Sigmoid colon (tissue), 7 donors: ENCODE results near the gene SFMBT2. TPM values are rescaled to one million over a fixed set of nuclear protein-coding genes. Genes with fewer than 3 reads are reported as not detected.

Experiments used
- DNase-seq: peaks from one replicate; pipeline ENCODE4 v3.0.0-alpha.2; 2019
- H3K27ac ChIP-seq, 4 donors: fragments of 200-600 bp; sonication (generic); one replicate each; pipeline ENCODE4 v1.5.1; 2016 to 2019; ENCODE audit warnings: mild to moderate bottlenecking in 1 of 4
- H3K27me3 ChIP-seq, 3 donors: fragments of 200-600 bp; sonication (generic); one replicate each; pipeline ENCODE4 v1.5.1; 2019; ENCODE audit warnings: mild to moderate bottlenecking in 1 of 3
- H3K36me3 ChIP-seq, 4 donors: fragments of 200-600 bp; sonication (generic); one replicate each; pipeline ENCODE4 v1.5.1; 2016 to 2019
- H3K4me1 ChIP-seq, 4 donors: fragments of 200-600 bp; sonication (generic); one replicate each; pipeline ENCODE4 v1.5.1; 2017 to 2019
- H3K4me3 ChIP-seq, 4 donors: fragments of 200-600 bp; sonication (generic); one replicate each; pipeline ENCODE4 v1.5.1; 2017 to 2019; ENCODE audit warnings: mild to moderate bottlenecking in 2 of 4, moderate library complexity in 1 of 4
- H3K9me3 ChIP-seq, 4 donors: fragments of 200-600 bp in 3 of 4; sonication (generic) in 3 of 4; one replicate each; pipeline versions ENCODE4 v1.5.1 to v1.6.1; 2013 to 2019
- EP300 ChIP-seq, 4 donors: sonication (generic); formaldehyde crosslinking; IDR thresholded peaks; one replicate each; pipeline ENCODE4 v1.6.1; 2017; ENCODE audit warnings: antibody characterized with exemption in 4 of 4
- POLR2A ChIP-seq, 2 donors: fragments of 450-650 bp; IDR thresholded peaks; one replicate each; pipeline ENCODE4 v1.6.1; 2016; ENCODE audit warnings: antibody characterized with exemption in 2 of 2, mild to moderate bottlenecking in 2 of 2, moderate library complexity in 2 of 2
- POLR2AphosphoS5 ChIP-seq, 4 donors: sonication (generic); formaldehyde crosslinking; IDR thresholded peaks; one replicate each; pipeline ENCODE4 v1.6.1; 2017; ENCODE audit warnings: antibody characterized with exemption in 4 of 4
- WGBS, 2 donors: extraction: QIAGEN DNeasy Blood & Tissue Kit; methylation state at CpG; one replicate each; pipeline ENCODE4 v1.1.7; 2013; 5-methylcytosine and 5-hydroxymethylcytosine counted together
- intact Hi-C: fragments of 100-400 bp; cut with DNase I; formaldehyde crosslinking; loops from one replicate; pipeline ENCODE4 v1.15.1; 2023
- polyA plus RNA-seq, 3 donors: library from polyadenylated mRNA; stranded (reverse); fragments of 200-250 nt; gene quantifications; one replicate each; pipeline ENCODE4 v1.2.3, GENCODE V29; 2013
- total RNA-seq, 4 donors: library from RNA; depleted of rRNA; stranded (reverse); fragments of >200 nt; gene quantifications; one replicate each; pipeline ENCODE4 v1.1.0, GENCODE V29; 2016
- TF ChIP-seq, protein P1 (sequence below), 4 experiments: fragments of 450-650 bp in 3 of 4; fragments of 200-600 bp in 1 of 4; IDR thresholded peaks; one replicate each; pipeline ENCODE4 v1.5.1; 2016 to 2019; ENCODE audit warnings: antibody characterized with exemption in 4 of 4, mild to moderate bottlenecking in 3 of 4, moderate library complexity in 2 of 4
- donor health status: healthy with polysubstance abuse.
- donor health status: Bipolar disorder and iron deficiency.
- donor health status: healthy.

Gene SFMBT2
- total and polyA plus RNA-seq, 7 donors, result 0.60 to 6.4 (median 4.2) TPM

DNA sequence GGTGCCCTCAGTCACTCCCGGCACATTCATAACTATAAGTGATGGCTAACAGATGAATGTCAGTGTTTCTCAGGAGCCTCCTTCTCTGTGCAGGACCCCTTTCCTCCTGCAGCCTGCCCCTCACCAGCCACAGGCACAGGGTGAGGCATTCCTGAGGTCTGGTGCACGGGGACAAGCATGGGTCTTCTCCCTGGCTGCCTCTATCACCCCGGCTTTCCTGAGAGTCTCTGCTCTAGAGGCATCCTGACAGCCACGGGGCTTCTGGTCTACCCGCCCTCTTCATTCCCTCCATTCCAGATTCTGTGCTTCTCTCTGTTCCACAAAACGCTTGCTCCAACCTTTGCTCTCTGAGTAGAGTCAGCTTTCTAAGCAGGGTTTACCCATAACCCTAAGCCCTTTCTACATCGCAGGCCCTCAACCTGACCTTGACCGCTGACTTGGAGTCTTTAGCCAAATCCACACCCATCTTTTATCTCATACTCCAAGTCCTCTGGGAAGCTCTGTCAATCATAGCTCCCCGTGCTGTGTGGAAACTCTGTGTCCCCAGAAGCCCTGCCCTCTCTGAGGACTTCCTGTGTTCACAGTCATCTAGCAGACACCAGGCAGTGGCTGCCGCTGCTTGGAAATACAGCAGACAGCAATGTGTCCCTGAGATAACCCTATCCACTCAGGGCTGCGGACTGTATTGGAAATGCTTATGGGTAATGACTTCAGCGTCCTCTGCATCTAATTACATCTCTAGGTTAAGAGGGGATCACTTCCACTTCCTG, 159.0 kb downstream of the SFMBT2 start:
- Histone ChIP-seq H3K4me3 (no peak overlapping the region), H3K9me3 (no peaks in the 10 kb centered on the region), H3K27ac (no peak overlapping the region), H3K27me3 (no peaks in the 10 kb centered on the region), H3K36me3 (no peaks in the 10 kb centered on the region), H3K4me1 (no peaks in the 10 kb centered on the region)
- no peak for DNase-seq
- intact Hi-C loops, result no loop called here
- WGBS, 2 donors, result 69 to 75% methylated on average over 12 of the region's 12 CpGs
- TF ChIP-seq POLR2AphosphoS5 (IDR thresholded peaks at IDR 0.05) (no peak), EP300 (IDR thresholded peaks at IDR 0.05) (no peak), POLR2A (IDR thresholded peaks at IDR 0.05) (no peak)
- TF ChIP-seq, protein P1, sequence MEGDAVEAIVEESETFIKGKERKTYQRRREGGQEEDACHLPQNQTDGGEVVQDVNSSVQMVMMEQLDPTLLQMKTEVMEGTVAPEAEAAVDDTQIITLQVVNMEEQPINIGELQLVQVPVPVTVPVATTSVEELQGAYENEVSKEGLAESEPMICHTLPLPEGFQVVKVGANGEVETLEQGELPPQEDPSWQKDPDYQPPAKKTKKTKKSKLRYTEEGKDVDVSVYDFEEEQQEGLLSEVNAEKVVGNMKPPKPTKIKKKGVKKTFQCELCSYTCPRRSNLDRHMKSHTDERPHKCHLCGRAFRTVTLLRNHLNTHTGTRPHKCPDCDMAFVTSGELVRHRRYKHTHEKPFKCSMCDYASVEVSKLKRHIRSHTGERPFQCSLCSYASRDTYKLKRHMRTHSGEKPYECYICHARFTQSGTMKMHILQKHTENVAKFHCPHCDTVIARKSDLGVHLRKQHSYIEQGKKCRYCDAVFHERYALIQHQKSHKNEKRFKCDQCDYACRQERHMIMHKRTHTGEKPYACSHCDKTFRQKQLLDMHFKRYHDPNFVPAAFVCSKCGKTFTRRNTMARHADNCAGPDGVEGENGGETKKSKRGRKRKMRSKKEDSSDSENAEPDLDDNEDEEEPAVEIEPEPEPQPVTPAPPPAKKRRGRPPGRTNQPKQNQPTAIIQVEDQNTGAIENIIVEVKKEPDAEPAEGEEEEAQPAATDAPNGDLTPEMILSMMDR (IDR thresholded peaks at IDR 0.05), result no peak

DNA sequence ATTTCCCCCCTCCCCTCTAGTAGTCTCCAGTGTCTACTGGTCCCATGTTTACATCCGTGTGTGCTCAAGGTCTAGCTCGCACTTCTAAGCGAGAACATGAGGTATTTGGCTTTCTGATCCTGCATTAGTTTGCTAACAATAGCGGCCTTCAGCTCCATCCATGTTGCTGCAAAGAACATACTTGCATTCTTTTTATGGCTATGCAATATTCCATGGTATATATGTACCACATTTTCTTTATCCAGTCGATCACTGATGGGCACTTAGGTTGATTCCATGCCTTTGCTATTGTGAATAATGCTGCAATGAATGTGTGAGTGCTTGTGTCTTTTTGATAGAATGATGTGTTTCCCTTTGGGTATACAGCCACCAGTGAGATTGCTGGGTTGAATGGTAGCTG, 160.6 kb downstream of the SFMBT2 start:
- no peaks in the 10 kb centered on the region for H3K9me3 ChIP-seq
- no peaks in the 10 kb centered on the region for H3K36me3 ChIP-seq
- no peaks in the 10 kb centered on the region for H3K27me3 ChIP-seq
- H3K27ac ChIP-seq, result no peak overlapping the region
- TF ChIP-seq POLR2AphosphoS5 (IDR thresholded peaks at IDR 0.05) (no peak), EP300 (IDR thresholded peaks at IDR 0.05) (no peak), POLR2A (IDR thresholded peaks at IDR 0.05) (no peak)
- TF ChIP-seq, protein P1 (IDR thresholded peaks at IDR 0.05), result no peak
- H3K4me1 ChIP-seq, result no peaks in the 10 kb centered on the region
- DNase-seq, result no peak
- intact Hi-C loops, result no loop called here
- H3K4me3 ChIP-seq, result no peak overlapping the region
- WGBS, 2 donors, result 80 to 94% methylated on average over 5 of the region's 5 CpGs

DNA sequence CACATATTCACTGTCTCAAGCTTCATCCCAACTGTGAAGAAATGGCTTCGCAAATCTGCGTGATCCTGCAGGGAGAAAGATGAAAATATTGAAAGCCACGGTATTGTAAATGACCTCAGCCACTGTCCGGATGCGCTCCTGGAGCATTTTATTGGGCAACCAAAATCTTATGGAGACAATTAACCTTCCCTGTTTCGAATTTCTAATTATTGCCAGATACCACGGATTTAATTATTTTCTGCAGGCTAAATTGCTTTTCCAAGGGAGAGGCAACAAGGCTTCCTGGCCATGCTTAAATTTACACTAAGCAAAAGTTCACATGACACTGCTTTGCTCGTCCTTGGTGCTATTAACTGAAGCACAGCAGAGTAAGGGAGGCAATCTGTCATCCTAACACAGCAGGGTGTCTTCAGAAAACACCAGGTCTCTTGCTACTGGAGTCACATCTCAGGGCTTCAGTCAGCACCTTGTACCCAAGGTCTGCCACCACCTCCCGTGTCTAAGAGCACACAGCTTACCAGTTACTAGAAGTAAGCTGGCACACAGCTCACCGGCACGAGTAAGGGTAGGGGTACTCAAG, 162.2 kb downstream of the SFMBT2 start:
- DNase-seq, result no peak
- H3K27me3 ChIP-seq, result no peaks in the 10 kb centered on the region
- no peaks in the 10 kb centered on the region for H3K9me3 ChIP-seq
- intact Hi-C loops, result no loop called here
- H3K4me1 ChIP-seq, result no peaks in the 10 kb centered on the region
- no peaks in the 10 kb centered on the region for H3K36me3 ChIP-seq
- no peak overlapping the region for H3K27ac ChIP-seq
- WGBS, 2 donors, result 82 to 91% methylated on average over 11 of the region's 11 CpGs
- H3K4me3 ChIP-seq, result no peak overlapping the region
- TF ChIP-seq POLR2AphosphoS5 (IDR thresholded peaks at IDR 0.05), result no peak

DNA sequence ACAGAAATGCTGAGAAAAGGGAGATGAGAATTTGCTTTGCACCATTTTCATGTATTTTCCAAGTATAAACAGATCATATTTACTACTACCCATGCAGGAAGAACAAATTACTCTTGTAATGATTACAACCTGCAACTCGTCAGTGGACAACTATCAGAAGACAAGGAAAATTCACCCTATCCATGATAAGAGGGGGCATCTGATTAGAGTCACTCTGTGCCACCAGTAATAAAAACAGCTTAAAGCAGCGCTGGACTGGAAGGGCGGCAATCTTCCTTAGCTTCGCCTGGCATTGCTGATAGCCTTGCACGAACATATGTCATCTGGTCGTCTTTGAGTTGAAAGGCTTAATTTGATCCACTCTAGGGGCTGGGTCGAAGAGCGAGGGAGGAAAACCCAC, 162.7 kb downstream of the SFMBT2 start:
- TF ChIP-seq, protein P1 (IDR thresholded peaks at IDR 0.05), result no peak
- TF ChIP-seq POLR2AphosphoS5 (IDR thresholded peaks at IDR 0.05) (no peak), EP300 (IDR thresholded peaks at IDR 0.05) (no peak), POLR2A (IDR thresholded peaks at IDR 0.05) (no peak)

DNA sequence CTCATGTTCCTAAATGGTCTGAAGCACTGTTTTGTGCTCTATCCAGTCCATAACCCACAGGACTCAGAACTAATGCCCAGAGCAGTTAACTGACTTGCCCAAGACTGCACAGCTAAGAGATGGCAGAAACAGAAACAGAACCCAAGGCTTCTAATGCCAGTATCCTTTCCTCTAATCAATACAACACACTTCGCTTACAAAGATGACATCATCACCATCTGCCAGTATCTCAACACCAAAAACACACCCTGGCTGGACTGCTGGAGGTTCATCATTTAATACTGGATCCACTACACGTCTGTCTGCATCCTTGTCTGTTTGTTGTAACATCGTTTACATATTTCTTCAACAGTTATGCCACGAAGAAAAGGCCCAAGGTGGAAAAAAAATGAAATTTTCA, 165.3 kb downstream of the SFMBT2 start:
- Histone ChIP-seq H3K27ac (no peak overlapping the region), H3K4me1 (no peaks in the 10 kb centered on the region), H3K9me3 (no peaks in the 10 kb centered on the region), H3K27me3 (no peaks in the 10 kb centered on the region), H3K36me3 (no peaks in the 10 kb centered on the region), H3K4me3 (no peak overlapping the region)
- TF ChIP-seq EP300 (IDR thresholded peaks at IDR 0.05), result no peak
- TF ChIP-seq POLR2AphosphoS5 (IDR thresholded peaks at IDR 0.05), result no peak
- TF ChIP-seq POLR2A (IDR thresholded peaks at IDR 0.05), result no peak
- TF ChIP-seq, protein P1 (IDR thresholded peaks at IDR 0.05), result no peak
- WGBS, 2 donors, result 67 to 87% methylated on average over 4 of the region's 4 CpGs
- no peak for DNase-seq
- intact Hi-C loops, result no loop called here

More for the DNA sequence above, 162.7 kb downstream of the SFMBT2 start:
- Histone ChIP-seq H3K36me3 (no peaks in the 10 kb centered on the region), H3K4me3 (no peak overlapping the region), H3K4me1 (no peaks in the 10 kb centered on the region), H3K27ac (no peak overlapping the region), H3K27me3 (no peaks in the 10 kb centered on the region), H3K9me3 (no peaks in the 10 kb centered on the region)
- DNase-seq, result no peak
- 87 to 93% methylated on average over 8 of the region's 8 CpGs for WGBS, 2 donors
- intact Hi-C loops, result no loop called here
